Inferior parietal cortex (tissue), 1 donor: ENCODE data around the gene ZNF304.
A peak's percentile ranks its signal among the peaks of the same experiment; 100 is the strongest.

Experiments
- DNase-seq: peaks from one replicate; pipeline ENCODE4 v3.0.0-alpha.2; 2016; ENCODE audit errors: extremely low spot score

The ZNF304 gene

GRCh38 chr19:57350877-57351805, at the start of gene ZNF304:
TSS of gene ZNF304 (plus strand) at chr19:57351271. CDS start at chr19:57351665, 394 bp downstream.
- peak; percentile 98 for DNase-seq

GRCh38 chr19:57302020-57302465, 49.0 kb upstream of the ZNF304 start:
- no peak for DNase-seq

- no peak for DNase-seq
Observed at GRCh38 chr19:57302727-57303401, 48.2 kb upstream of the ZNF304 start.

- no peak for DNase-seq
Observed at GRCh38 chr19:57305056-57305455, 46.0 kb upstream of the ZNF304 start.

DNA sequence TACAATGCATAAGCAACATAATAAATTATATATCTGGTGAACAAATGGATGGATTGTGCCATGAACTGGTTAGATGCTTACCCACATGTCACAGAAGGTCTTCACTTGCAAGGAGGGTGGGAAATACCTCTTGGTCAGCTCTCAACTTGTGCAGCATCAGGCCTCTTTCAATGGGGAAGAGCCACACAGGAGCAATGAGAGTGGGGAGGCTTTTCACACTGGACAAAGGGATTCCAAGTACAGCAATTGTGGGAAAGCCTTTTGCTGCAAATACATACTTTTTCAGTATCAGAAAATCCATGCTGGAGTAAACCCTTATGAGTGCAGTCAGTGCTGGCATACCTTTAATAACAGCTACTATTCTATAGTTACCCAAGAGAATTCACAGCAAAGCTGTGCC, 42.6 kb upstream of the ZNF304 start:
- DNase-seq, result no peak

DNA sequence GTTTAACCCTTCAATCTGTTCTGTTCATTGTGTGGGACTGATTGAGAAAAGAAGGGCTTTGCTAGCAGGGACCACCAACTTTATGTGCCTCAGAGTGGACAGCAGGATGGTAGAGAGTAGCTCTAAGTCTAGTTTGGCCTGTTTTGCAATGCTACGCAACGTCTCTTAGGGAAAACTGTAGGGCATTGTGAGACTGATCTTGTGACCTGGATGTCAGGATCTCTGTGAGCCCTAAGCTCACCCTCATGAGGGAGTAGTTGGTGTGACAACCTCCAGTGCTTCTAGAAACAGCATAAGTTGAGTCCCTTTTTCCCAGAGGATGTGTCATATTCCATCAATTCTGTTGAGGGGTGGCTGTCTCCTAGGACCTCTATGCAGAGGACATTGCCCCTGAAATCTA, 40.3 kb upstream of the ZNF304 start:
- no peak for DNase-seq

DNA sequence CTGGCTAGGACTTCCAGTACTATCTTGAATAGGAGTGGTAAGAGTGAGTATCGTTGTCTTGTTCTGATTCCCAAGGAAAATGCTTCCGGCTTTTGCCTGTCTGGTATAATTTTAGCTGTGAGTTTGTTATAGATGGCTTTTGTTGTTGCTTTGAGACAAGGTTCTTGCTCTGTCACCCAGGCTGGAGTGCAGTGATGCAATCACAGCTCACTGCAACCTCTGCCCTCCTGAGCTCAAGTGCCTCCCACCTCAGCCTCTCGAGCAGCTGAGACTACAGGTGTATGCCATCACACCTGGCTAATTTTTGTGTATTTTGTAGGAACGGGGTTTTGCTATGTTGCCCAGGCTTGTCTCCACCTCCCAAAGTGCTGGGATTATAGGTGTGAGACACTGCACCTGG, 36.9 kb upstream of the ZNF304 start:
- no peak for DNase-seq

DNA sequence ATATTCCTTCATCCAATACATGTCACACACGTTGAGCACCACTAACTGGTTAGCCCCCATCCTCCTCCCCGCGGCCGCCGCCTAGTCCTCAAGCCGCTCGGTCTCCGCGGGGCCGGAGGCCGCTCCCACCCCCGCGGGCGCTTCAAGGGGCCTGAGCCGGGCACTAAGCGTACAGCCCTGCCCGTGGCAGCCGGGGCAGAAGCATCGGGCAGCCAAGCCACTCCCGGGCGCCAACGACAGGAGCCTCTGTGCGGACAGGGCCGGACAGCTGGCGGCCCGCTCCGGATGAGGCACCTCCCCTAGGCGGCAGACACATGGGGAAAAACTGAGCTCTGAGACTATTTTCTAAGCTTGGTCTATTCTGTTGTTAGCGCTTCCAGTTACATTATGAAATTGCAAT, 33.6 kb upstream of the ZNF304 start:
- no peak for DNase-seq

DNA sequence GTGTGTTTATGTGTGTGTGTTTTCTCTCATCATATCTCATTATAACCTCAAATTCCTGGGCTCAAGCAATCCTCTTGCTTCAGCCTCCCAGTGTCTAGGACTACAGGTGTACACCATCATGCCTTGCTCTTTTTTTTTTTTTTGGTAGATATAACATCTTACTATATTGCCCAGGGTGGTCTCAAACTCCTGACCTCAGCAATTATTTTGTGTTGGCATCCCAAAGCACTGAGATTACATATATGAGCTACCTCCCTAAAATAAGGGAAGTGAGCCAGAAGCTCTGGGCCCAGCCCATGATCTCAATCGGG, 31.2 kb upstream of the ZNF304 start:
- DNase-seq, result no peak

DNA sequence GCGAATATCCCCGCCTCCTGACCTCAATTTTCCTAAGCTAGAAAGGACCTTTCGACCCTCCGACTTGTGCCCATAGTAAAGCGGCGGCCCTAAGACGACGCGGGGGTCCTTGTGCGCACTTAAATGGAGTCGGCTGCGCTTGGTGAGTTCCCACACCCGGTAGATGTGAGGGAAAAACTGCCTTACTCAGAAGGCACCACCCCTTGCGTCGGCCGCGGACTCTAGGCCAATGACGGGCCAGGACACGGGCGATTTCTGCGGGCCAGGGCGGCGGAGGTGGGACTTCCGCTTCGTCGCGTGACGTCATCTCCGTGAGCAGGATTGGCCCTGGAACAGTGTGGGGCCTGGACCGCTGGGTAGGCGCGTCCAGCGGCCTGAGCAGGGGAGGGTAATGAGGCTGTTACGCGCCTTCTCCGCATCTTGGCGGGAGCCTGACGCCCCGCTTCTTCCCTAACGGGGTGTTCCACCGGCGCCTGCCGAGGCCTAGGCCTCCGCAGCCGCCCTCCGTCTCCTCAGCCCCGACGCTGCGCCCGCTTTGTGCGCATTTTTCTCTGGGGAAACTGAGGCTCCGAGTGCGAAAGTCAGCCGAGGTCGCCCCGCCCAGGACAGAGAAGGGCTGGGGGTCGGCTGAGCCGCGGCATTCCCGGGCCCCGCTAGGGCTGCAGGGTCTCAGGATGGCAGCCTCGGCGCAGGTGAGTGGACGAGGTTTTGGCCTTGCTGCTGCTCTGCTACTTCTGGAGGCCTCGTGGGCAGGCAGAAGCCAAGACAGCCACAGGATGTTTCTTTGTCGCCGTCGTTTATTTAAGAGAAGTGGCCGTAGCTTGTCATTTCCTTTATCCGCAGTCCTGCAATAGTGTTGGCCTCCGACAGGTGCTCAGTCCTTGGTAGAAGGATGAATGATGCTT, 30.6 kb upstream of the ZNF304 start, which contains the start of gene ZNF543:
Gene ZNF543, plus strand, starts transcription at position 293 of the 905 bp plus-strand sequence. Its CDS starts 382 bp downstream, at position 675.
- DNase-seq, result peak; percentile 95

- no peak for DNase-seq
Observed at GRCh38 chr19:57321116-57321515, 30.0 kb upstream of the ZNF304 start.

DNA sequence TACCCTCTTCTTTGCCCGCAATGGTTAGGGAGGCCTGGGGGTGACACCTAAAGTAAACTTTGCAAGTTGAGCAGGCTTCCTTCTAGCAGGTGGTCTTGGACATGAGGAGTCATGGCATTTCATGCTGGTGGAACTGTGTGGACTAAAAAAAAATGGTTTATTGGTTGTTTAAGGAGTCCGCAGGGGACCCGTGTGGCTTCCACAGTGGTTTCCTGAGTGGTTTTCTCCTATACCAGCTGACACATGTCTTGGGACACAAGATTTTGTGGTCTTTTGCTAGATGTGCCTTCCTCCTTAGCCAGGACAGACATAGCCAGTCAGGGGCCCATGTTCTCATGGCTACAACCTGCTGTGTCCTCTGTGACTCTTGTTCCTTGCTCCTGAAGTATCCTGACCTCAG, 29.3 kb upstream of the ZNF304 start:
- DNase-seq, result no peak

GRCh38 chr19:57324992-57325391, 26.1 kb upstream of the ZNF304 start:
- no peak for DNase-seq

DNA sequence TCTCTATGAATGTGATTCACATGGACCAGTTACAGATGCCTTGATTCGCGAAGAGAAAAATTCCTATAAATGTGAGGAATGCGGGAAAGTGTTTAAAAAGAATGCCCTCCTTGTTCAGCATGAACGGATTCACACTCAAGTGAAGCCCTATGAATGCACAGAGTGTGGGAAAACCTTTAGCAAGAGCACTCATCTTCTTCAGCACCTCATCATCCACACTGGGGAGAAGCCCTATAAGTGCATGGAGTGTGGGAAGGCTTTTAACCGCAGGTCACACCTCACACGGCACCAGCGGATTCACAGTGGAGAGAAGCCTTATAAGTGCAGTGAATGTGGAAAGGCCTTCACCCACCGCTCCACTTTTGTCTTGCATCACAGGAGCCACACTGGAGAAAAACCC, 23.1 kb upstream of the ZNF304 start:
- DNase-seq, result no peak

GRCh38 chr19:57334191-57334590, 16.9 kb upstream of the ZNF304 start:
- no peak for DNase-seq

GRCh38 chr19:57338877-57339276, 12.2 kb upstream of the ZNF304 start:
- DNase-seq, result no peak

- DNase-seq, result no peak
Observed at GRCh38 chr19:57342582-57342981, 8.5 kb upstream of the ZNF304 start.

- DNase-seq, result no peak
Observed at GRCh38 chr19:57348136-57348535, 2.9 kb upstream of the ZNF304 start.

GRCh38 chr19:57351867-57352266, 796 bp downstream of the ZNF304 start:
- DNase-seq, result no peak

- DNase-seq, result no peak
Observed at GRCh38 chr19:57355916-57356315, 4.8 kb downstream of the ZNF304 start.

DNA sequence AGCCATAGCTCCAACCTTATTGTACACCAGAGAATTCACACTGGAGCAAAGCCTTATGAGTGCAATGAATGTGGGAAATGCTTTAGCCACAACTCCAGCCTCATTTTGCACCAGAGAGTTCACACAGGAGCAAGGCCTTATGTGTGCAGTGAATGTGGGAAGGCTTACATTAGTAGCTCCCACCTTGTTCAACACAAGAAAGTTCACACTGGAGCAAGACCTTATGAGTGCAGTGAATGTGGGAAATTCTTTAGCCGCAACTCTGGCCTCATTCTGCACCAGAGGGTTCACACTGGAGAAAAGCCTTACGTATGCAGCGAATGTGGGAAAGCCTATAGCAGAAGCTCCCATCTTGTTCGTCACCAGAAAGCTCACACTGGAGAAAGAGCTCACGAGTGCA, 6.3 kb downstream of the ZNF304 start:
- DNase-seq, result no peak

GRCh38 chr19:57359300-57359699, 8.2 kb downstream of the ZNF304 start:
- DNase-seq, result no peak
